DND-41 (cell line): Measurements from ENCODE around the gene SHANK3.

ENCODE experiments used
- ATAC-seq: fragments of 200-7000 bp; cut with Tn5 transposase; 3 replicates; pipeline ENCODE4 v1.9.1; 2021; ENCODE audit warnings: low read depth; ENCODE audit not compliant: insufficient read depth
- DNase-seq: peaks from one replicate; pipeline ENCODE4 v3.0.0-alpha.2; 2020
- H2AFZ ChIP-seq: 2 replicates; pipeline ENCODE4 v1.6.0; 2012; ENCODE audit warnings: low read depth, low read length
- H3K27ac ChIP-seq: 2 replicates; pipeline ENCODE4 v1.5.1; 2012; ENCODE audit warnings: low read length, inconsistent platforms
- H3K27me3 ChIP-seq: fragments of 200-600 bp; sonication (generic); 2 replicates; pipeline ENCODE4 v1.6.0; 2012; ENCODE audit warnings: low read length, mild to moderate bottlenecking, inconsistent platforms; ENCODE audit not compliant: insufficient read depth, poor library complexity
- H3K36me3 ChIP-seq: 2 replicates; pipeline ENCODE4 v1.5.1; 2012; ENCODE audit warnings: low read length, inconsistent platforms; ENCODE audit not compliant: insufficient read depth
- H3K4me1 ChIP-seq: 2 replicates; pipeline ENCODE4 v1.5.1; 2012; ENCODE audit warnings: mild to moderate bottlenecking, low read length; ENCODE audit not compliant: insufficient read depth
- H3K4me2 ChIP-seq: 2 replicates; pipeline ENCODE4 v1.6.0; 2012; ENCODE audit warnings: mild to moderate bottlenecking, moderate library complexity, low read length, inconsistent platforms; ENCODE audit not compliant: insufficient read depth
- H3K4me3 ChIP-seq, 2 experiments: fragments of 200-600 bp in 1 of 2; shearing (Covaris generic) in 1 of 2; 2 replicates each; pipeline ENCODE4 v1.5.1; 2012 to 2016; ENCODE audit warnings: inconsistent platforms in 2 of 2, low read length in 2 of 2, mild to moderate bottlenecking in 2 of 2, low read depth in 1 of 2, moderate library complexity in 1 of 2
- H3K79me2 ChIP-seq: 2 replicates; pipeline ENCODE4 v1.6.0; 2012; ENCODE audit warnings: low read length, inconsistent platforms; ENCODE audit not compliant: insufficient read depth
- H3K9ac ChIP-seq: 2 replicates; pipeline ENCODE4 v1.6.0; 2012; ENCODE audit warnings: low read depth, mild to moderate bottlenecking, inconsistent platforms, low read length, moderate library complexity
- H3K9me3 ChIP-seq: 2 replicates; pipeline ENCODE4 v1.5.1; 2012; ENCODE audit warnings: low read length, moderate library complexity, mild to moderate bottlenecking, inconsistent platforms; ENCODE audit not compliant: insufficient read depth, severe bottlenecking
- H4K20me1 ChIP-seq: 2 replicates; pipeline ENCODE4 v1.6.0; 2012; ENCODE audit warnings: low read length; ENCODE audit not compliant: insufficient read depth
- EZH2 ChIP-seq: IDR thresholded peaks from 3 replicates; pipeline ENCODE4 v1.6.1; 2012; ENCODE audit warnings: borderline replicate concordance, low read depth, mild to moderate bottlenecking, moderate library complexity, low read length, inconsistent platforms; ENCODE audit not compliant: severe bottlenecking
- TF ChIP-seq, protein P1 (sequence below): IDR thresholded peaks from 2 replicates; pipeline ENCODE4 v1.5.1; 2012; ENCODE audit warnings: borderline replicate concordance, low read length, moderate library complexity, mild to moderate bottlenecking; ENCODE audit not compliant: poor library complexity, severe bottlenecking; ENCODE audit errors: extremely low read depth

SHANK3 gene

DNA sequence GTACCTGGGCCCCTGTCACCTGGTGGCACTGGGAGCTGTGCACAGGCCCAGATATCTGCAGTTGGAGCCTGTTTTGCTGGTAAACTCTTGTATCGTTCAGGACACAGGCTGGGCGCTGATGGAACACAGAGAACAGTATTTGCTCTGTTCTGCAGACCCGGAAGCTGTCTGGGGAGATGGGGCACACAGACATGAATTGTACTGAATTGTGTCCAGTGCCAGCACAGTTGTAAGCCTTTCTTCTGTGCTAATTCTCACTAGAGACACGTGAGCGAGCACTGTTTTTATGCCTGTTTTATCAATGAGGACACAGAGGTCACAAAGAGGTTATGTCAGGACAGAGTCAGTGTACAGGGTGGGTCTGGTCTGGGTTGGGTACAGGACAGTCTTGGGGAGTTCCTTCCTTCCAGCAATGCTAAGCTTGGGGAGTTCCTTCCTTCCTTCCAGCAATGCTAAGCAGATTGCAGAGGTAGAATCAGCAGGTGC, 41.0 kb downstream of the SHANK3 start:
- Histone ChIP-seq H3K27ac (no peak overlapping the region), H2AFZ (no peak overlapping the region), H3K36me3 (no peaks in the 10 kb centered on the region), H3K9ac (no peak overlapping the region), H3K4me1 (no peaks in the 10 kb centered on the region), H3K9me3 (no peaks in the 10 kb centered on the region), H4K20me1 (peaks cover 19% of the 10 kb centered on the region), H3K4me2 (no peak overlapping the region), H3K4me3 (no peak overlapping the region), H3K27me3 (peaks cover 4% of the 10 kb centered on the region), H3K79me2 (no peaks in the 10 kb centered on the region)
- ATAC-seq, result no peak
- TF ChIP-seq, protein P1, sequence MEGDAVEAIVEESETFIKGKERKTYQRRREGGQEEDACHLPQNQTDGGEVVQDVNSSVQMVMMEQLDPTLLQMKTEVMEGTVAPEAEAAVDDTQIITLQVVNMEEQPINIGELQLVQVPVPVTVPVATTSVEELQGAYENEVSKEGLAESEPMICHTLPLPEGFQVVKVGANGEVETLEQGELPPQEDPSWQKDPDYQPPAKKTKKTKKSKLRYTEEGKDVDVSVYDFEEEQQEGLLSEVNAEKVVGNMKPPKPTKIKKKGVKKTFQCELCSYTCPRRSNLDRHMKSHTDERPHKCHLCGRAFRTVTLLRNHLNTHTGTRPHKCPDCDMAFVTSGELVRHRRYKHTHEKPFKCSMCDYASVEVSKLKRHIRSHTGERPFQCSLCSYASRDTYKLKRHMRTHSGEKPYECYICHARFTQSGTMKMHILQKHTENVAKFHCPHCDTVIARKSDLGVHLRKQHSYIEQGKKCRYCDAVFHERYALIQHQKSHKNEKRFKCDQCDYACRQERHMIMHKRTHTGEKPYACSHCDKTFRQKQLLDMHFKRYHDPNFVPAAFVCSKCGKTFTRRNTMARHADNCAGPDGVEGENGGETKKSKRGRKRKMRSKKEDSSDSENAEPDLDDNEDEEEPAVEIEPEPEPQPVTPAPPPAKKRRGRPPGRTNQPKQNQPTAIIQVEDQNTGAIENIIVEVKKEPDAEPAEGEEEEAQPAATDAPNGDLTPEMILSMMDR, result no peak
- TF ChIP-seq EZH2, result no peak
- DNase-seq, result no peak

DNA sequence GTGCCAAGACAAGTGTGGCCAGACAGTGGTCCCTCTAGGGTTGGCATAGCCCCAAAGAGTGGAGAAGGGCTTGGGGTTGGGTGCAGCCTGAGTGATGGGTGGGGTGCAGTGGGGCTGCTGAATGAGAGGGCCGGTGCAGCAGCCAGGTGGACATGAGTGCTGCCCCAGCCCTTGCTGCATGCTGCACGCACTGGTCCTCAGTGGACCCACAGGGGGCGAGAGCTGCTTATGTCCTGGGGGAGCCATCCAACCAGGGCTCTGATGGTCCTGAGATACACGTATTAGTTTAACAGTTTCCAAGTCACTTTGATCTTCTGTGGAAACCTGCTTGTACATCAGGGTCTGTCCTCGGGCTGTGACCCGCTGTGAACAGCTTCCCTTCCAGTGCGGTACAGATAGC, 41.5 kb downstream of the SHANK3 start:
- Histone ChIP-seq H3K27me3 (peaks cover 4% of the 10 kb centered on the region), H3K4me1 (no peaks in the 10 kb centered on the region), H3K4me2 (no peak overlapping the region), H3K9me3 (no peaks in the 10 kb centered on the region), H3K9ac (no peak overlapping the region), H3K4me3 (no peak overlapping the region), H3K36me3 (no peaks in the 10 kb centered on the region), H3K79me2 (no peaks in the 10 kb centered on the region), H4K20me1 (peaks cover 21% of the 10 kb centered on the region), H2AFZ (no peak overlapping the region), H3K27ac (no peak overlapping the region)
- DNase-seq (no peak), ATAC-seq (no peak)
- TF ChIP-seq, protein P1, result no peak
- no peak for TF ChIP-seq EZH2

DNA sequence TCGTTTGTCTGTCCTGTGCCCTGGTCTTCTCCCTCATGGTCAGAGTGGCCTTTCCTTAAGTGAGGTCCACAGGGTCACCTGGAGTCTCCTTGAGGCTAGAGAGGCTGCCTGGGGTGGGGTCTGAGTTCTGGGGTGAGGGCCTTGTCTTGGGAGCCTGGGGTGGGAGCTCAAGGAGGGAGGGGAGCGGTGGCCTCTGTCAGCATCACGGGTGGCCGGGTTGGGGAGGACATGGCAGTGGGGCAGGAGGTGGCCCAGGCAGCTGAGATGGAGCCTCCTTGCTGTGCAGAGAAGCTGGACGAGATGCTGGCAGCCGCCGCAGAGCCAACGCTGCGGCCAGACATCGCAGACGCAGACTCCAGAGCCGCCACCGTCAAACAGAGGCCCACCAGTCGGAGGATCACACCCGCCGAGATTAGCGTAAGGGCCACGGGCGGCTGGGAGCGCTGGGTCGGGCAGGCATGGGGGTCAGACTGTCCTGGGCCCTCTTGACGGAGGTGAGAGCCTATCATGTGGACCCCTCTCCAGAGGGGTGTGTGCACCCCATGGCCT, 42.1 kb downstream of the SHANK3 start:
- H3K27me3 ChIP-seq, result peaks cover 4% of the 10 kb centered on the region
- H3K4me3 ChIP-seq, result no peak overlapping the region
- ATAC-seq (no peak), DNase-seq (no peak)
- H3K36me3 ChIP-seq, result no peaks in the 10 kb centered on the region
- no peak overlapping the region for H2AFZ ChIP-seq
- H3K9ac ChIP-seq, result no peak overlapping the region
- no peak overlapping the region for H3K27ac ChIP-seq
- no peak for TF ChIP-seq EZH2
- TF ChIP-seq, protein P1, result no peak
- peaks cover 22% of the 10 kb centered on the region for H4K20me1 ChIP-seq
- no peaks in the 10 kb centered on the region for H3K4me1 ChIP-seq
- no peaks in the 10 kb centered on the region for H3K79me2 ChIP-seq
- no peaks in the 10 kb centered on the region for H3K9me3 ChIP-seq
- H3K4me2 ChIP-seq, result no peak overlapping the region
